GM23248 (cell line): ENCODE results near the gene ATG9B.

Experiments used
- EZH2 ChIP-seq: fragments of 200-600 bp; sonication (generic); IDR thresholded peaks from 2 replicates; pipeline ENCODE4 v1.6.1; 2018; ENCODE audit warnings: antibody characterized with exemption, mild to moderate bottlenecking; ENCODE audit not compliant: insufficient read depth, poor library complexity, severe bottlenecking
- EZH2phosphoT487 ChIP-seq: fragments of 200-600 bp; sonication (generic); IDR thresholded peaks from 2 replicates; pipeline ENCODE4 v1.6.1; 2018; ENCODE audit warnings: antibody characterized with exemption, moderate library complexity, mild to moderate bottlenecking, low read depth; ENCODE audit not compliant: insufficient read depth

GRCh38 chr7:151053751-151054150, 29.5 kb upstream of the ATG9B start:
- TF ChIP-seq EZH2 (no peak), EZH2phosphoT487 (no peak)
